ENCODE data around the gene FLOT1. TPM values are rescaled to one million over a fixed set of nuclear protein-coding genes. Genes with fewer than 3 reads are reported as not detected.

The FLOT1 gene
- total and polyA plus RNA-seq, 9 of the 15 experiments (the other 6 are each of a cell fraction or from before 2014, with no cell fraction given), result 11.7 to 149 (median 118) TPM

GRCh38 chr6:30769088-30769852 lies 26.8 kb upstream of the FLOT1 start:
- POLR2A ChIA-PET, result interaction anchor here (0.6 to 3.3 kb wide), 22 partner anchors 9 to 1898 kb away, joined by 3 to 19 read pairs (median 3); partner anchors contain the start of genes IER3 and MDC1
- WGBS (ENCODE audit: insufficient coverage, low coverage, missing lambda C conversion rate), result 5% methylated on average over 15 of the region's 16 CpGs
- FAIRE-seq, result peak; percentile 76
- TF ChIP-seq ZNF696 (CRISPR knock-in tag; conservative IDR thresholded peaks at IDR 0.05), result no peak
- no peak for TF ChIP-seq ZC3H8 (IDR thresholded peaks at IDR 0.05)
- TF ChIP-seq, protein P1, sequence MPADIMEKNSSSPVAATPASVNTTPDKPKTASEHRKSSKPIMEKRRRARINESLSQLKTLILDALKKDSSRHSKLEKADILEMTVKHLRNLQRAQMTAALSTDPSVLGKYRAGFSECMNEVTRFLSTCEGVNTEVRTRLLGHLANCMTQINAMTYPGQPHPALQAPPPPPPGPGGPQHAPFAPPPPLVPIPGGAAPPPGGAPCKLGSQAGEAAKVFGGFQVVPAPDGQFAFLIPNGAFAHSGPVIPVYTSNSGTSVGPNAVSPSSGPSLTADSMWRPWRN (IDR thresholded peaks at IDR 0.05; ENCODE audit: low read depth), result peak; percentile 83
- peak; percentile 22; the same call in 1 of the 2 replicates for TF ChIP-seq RAD51 (IDR thresholded peaks at IDR 0.05; ENCODE audit: borderline replicate concordance, low read depth)
- no peak for TF ChIP-seq ZNF717 (CRISPR knock-in tag; IDR thresholded peaks at IDR 0.05)
- TF ChIP-seq CTBP1 (IDR thresholded peaks at IDR 0.05; ENCODE audit: borderline replicate concordance), result peak; percentile 98
- TF ChIP-seq IFI16 (CRISPR knock-in tag; IDR thresholded peaks at IDR 0.05), result no peak
- no peak for TF ChIP-seq CCAR2 (IDR thresholded peaks at IDR 0.05; ENCODE audit: low read depth, low read length)
- no peak for TF ChIP-seq THRAP3 (IDR thresholded peaks at IDR 0.05; ENCODE audit: borderline replicate concordance)
- TF ChIP-seq, protein P2, sequence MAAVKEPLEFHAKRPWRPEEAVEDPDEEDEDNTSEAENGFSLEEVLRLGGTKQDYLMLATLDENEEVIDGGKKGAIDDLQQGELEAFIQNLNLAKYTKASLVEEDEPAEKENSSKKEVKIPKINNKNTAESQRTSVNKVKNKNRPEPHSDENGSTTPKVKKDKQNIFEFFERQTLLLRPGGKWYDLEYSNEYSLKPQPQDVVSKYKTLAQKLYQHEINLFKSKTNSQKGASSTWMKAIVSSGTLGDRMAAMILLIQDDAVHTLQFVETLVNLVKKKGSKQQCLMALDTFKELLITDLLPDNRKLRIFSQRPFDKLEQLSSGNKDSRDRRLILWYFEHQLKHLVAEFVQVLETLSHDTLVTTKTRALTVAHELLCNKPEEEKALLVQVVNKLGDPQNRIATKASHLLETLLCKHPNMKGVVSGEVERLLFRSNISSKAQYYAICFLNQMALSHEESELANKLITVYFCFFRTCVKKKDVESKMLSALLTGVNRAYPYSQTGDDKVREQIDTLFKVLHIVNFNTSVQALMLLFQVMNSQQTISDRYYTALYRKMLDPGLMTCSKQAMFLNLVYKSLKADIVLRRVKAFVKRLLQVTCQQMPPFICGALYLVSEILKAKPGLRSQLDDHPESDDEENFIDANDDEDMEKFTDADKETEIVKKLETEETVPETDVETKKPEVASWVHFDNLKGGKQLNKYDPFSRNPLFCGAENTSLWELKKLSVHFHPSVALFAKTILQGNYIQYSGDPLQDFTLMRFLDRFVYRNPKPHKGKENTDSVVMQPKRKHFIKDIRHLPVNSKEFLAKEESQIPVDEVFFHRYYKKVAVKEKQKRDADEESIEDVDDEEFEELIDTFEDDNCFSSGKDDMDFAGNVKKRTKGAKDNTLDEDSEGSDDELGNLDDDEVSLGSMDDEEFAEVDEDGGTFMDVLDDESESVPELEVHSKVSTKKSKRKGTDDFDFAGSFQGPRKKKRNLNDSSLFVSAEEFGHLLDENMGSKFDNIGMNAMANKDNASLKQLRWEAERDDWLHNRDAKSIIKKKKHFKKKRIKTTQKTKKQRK (IDR thresholded peaks at IDR 0.05; ENCODE audit: borderline replicate concordance, low read depth, low read length), result no peak
- no peak for TF ChIP-seq ZFP30 (CRISPR knock-in tag; IDR thresholded peaks at IDR 0.05; ENCODE audit: borderline replicate concordance)
- TF ChIP-seq BRCA1 (IDR thresholded peaks at IDR 0.05), result no peak
- no peak for TF ChIP-seq BRCA1 (CRISPR knock-in tag; IDR thresholded peaks at IDR 0.05)
- no peak for TF ChIP-seq ZFP91 (CRISPR knock-in tag; IDR thresholded peaks at IDR 0.05)
- TF ChIP-seq POLR3A (IDR thresholded peaks at IDR 0.05; ENCODE audit: borderline replicate concordance, extremely low read depth, insufficient read depth, insufficient read length), result no peak
- TF ChIP-seq ZNF311 (CRISPR knock-in tag; IDR thresholded peaks at IDR 0.05), result no peak
- TF ChIP-seq SMARCB1 (IDR thresholded peaks at IDR 0.05; ENCODE audit: insufficient read length, low read depth), result peak; percentile 89

More at GRCh38 chr6:30769088-30769852, 26.8 kb upstream of the FLOT1 start:
- H3K79me2 ChIP-seq (ENCODE audit: control insufficient read depth, insufficient read depth, low read length), result no peaks in the 10 kb centered on the region
- H3K27me3 ChIP-seq (ENCODE audit: control insufficient read depth in 2 of 2, insufficient read depth in 2 of 2, low read length in 2 of 2), result no peaks in the 10 kb centered on the region; a peak in 1 of 5 replicates
- no peaks in the 10 kb centered on the region for H3K9me3 ChIP-seq (replicated peaks; ENCODE audit: control insufficient read depth, insufficient read depth, low read depth, low read length)
- in situ Hi-C loops (cut with MboI), result no loop called here
- no peaks in the 10 kb centered on the region for H3K9me1 ChIP-seq (ENCODE audit: control insufficient read depth, insufficient read depth, low read length)
- H3K36me3 ChIP-seq (ENCODE audit: control insufficient read depth, insufficient read depth, low read length), result no peaks in the 10 kb centered on the region
- H3K27ac ChIP-seq (ENCODE audit: extremely low read depth, low read depth, low read length), result peak overlapping the region; percentile 92
- peak overlapping the region; percentile 71 to 79; a peak in 3 of 4 replicates for H3K9ac ChIP-seq (ENCODE audit: insufficient read depth in 1 of 2, low read depth in 2 of 2, low read length in 2 of 2)
- intact Hi-C loops (cut with micrococcal nuclease), result loop anchor here (5.0 kb wide), 1 partner anchor 43 kb away; no protein-coding TSS in a partner anchor
- peaks cover 36 to 49% of the 10 kb centered on the region in 2 experiments for H3K4me1 ChIP-seq (replicated peaks in 1 of 2; ENCODE audit: control insufficient read depth in 2 of 2, insufficient read depth in 2 of 2, low read length in 2 of 2)
- H4K20me1 ChIP-seq (replicated peaks; ENCODE audit: control insufficient read depth, insufficient read depth, low read length), result no peaks in the 10 kb centered on the region
- H3K4me2 ChIP-seq (ENCODE audit: insufficient read depth, low read length), result peak overlapping the region; percentile 82
- BruUV-seq (replicated peaks), result TSS peak; percentile 57
- DNase-seq (ENCODE audit: extremely low read depth in 1 of 4, low spot score in 3 of 4) (peak; percentile 90 to 93 (median 92)), ATAC-seq (peak; percentile 90)
- peak overlapping the region; percentile 89 for H2AFZ ChIP-seq (ENCODE audit: low read depth, low read length)
- peak overlapping the region; percentile 16; the same call in 1 of the 2 replicates for H3K4me3 ChIP-seq
- CTCF ChIA-PET (ENCODE audit: low intra/inter-chr PET ratio), result no interaction called here
